HepG2 (cell line): ENCODE results near the gene TNFRSF13B. TPM values are rescaled to one million over a fixed set of nuclear protein-coding genes. Genes with fewer than 3 reads are reported as not detected.
"Not testable (repeated sequence)": the region's sequence is repeated elsewhere in the genome, so short reads cannot be mapped to it uniquely, and the experiment has no call there.

Experiments used
- ATAC-seq: fragments of 200-7000 bp; cut with Tn5 transposase; 3 replicates; pipeline ENCODE4 v1.9.1; 2020; ENCODE audit warnings: mild to moderate bottlenecking, moderate library complexity
- BruUV-seq: library from RNA; stranded (reverse); fragments of 400-500 nt; replicated peaks from 2 replicates; lab custom pipeline; 2021; lab: Mats Ljungman, UMichigan
- CTCF ChIA-PET: fragments of 300-600 bp; formaldehyde crosslinking; extraction: SDS; loops from one replicate; lab custom pipeline; 2021; ENCODE audit warnings: low total read pairs, inconsistent platforms, low intra/inter-chr PET ratio; lab: Yijun Ruan, JAX
- POLR2A ChIA-PET: fragments of 350-600 bp; sonication (Branson Sonifier 250); formaldehyde crosslinking; loops from one replicate; lab custom pipeline; 2020; ENCODE audit warnings: antibody characterized with exemption, inconsistent platforms; lab: Yijun Ruan, JAX
- DNase-seq: peaks from one replicate; pipeline ENCODE4 v3.0.0-alpha.2; 2015; ENCODE audit warnings: low spot score
- FAIRE-seq: peaks from 3 replicates; lab custom pipeline; 2011; peaks lifted over from hg19 to GRCh38; lab: Jason Lieb, UNC
- H2AFZ ChIP-seq: one replicate; pipeline ENCODE4 v1.6.1; 2011; ENCODE audit warnings: low read length, inconsistent platforms
- H3K27ac ChIP-seq: fragments of 300-600 bp; 3 replicates; pipeline ENCODE4 v1.8.0; 2011; ENCODE audit warnings: mixed run types, mild to moderate bottlenecking, mixed read lengths, low read length, inconsistent platforms; ENCODE audit not compliant: insufficient read depth; ENCODE audit errors: extremely low read length
- H3K27me3 ChIP-seq, 2 experiments: fragments of 200-600 bp in 1 of 2; 2 replicates in 1 of 2; 3 replicates in 1 of 2; pipeline versions ENCODE4 v1.6.0 to v1.8.0; 2011; ENCODE audit warnings: low read length in 2 of 2, mild to moderate bottlenecking in 2 of 2, moderate library complexity in 2 of 2, inconsistent platforms in 1 of 2; ENCODE audit not compliant: insufficient read depth in 2 of 2, control insufficient read depth in 1 of 2
- H3K36me3 ChIP-seq, 2 experiments: fragments of 200-600 bp in 1 of 2; replicated peaks in 1 of 2; 2 replicates in 1 of 2; 3 replicates in 1 of 2; pipeline versions ENCODE4 v1.5.1 to v1.8.0; 2011; ENCODE audit warnings: low read length in 2 of 2, inconsistent platforms in 1 of 2; ENCODE audit not compliant: insufficient read depth in 2 of 2, control insufficient read depth in 1 of 2
- H3K4me1 ChIP-seq: 2 replicates; pipeline ENCODE4 v1.5.1; 2012; ENCODE audit warnings: low read length, inconsistent platforms; ENCODE audit not compliant: insufficient read depth
- H3K4me2 ChIP-seq: 2 replicates; pipeline ENCODE4 v1.6.0; 2011; ENCODE audit warnings: low read depth, low read length, inconsistent platforms
- H3K4me3 ChIP-seq, 3 experiments: fragments of 200-600 bp in 1 of 3; sonication (generic), shearing (Covaris generic) in 1 of 3; replicated peaks in 1 of 3; 2 replicates each; pipeline ENCODE4 v1.5.1; 2011 to 2016; ENCODE audit warnings: low read length in 3 of 3, inconsistent platforms in 2 of 3, low read depth in 2 of 3, mild to moderate bottlenecking in 2 of 3, control low read depth in 1 of 3, mixed read lengths in 1 of 3; ENCODE audit not compliant: insufficient read depth in 1 of 3
- H3K79me2 ChIP-seq: one replicate; pipeline ENCODE4 v1.6.1; 2011; ENCODE audit warnings: low read length, inconsistent platforms; ENCODE audit not compliant: insufficient read depth
- H3K9ac ChIP-seq: 2 replicates; pipeline ENCODE4 v1.6.0; 2011; ENCODE audit warnings: mild to moderate bottlenecking, low read depth, low read length, inconsistent platforms; ENCODE audit not compliant: insufficient read depth
- H3K9me3 ChIP-seq: 2 replicates; pipeline ENCODE4 v1.5.1; 2012; ENCODE audit warnings: mild to moderate bottlenecking, low read length
- H4K20me1 ChIP-seq: 2 replicates; pipeline ENCODE4 v1.6.0; 2011; ENCODE audit warnings: inconsistent platforms, mild to moderate bottlenecking, low read length, moderate library complexity; ENCODE audit not compliant: insufficient read depth
- ATRX ChIP-seq: sonication (generic); formaldehyde crosslinking; IDR thresholded peaks from 2 replicates; pipeline ENCODE4 v1.4.0; 2020; ENCODE audit warnings: missing genetic modification reagents, borderline replicate concordance
- KDM3A ChIP-seq: IDR thresholded peaks from 2 replicates; pipeline ENCODE4 v1.6.1; 2018; ENCODE audit warnings: low read depth, missing compliant biosample characterization
- NFAT5 ChIP-seq: sonication (generic); formaldehyde crosslinking; IDR thresholded peaks from 2 replicates; pipeline ENCODE4 v1.4.0; 2020; ENCODE audit warnings: missing genetic modification reagents
- SMAD9 ChIP-seq: sonication (generic); formaldehyde crosslinking; IDR thresholded peaks from 2 replicates; pipeline ENCODE4 v1.5.1; 2020; ENCODE audit warnings: mild to moderate bottlenecking, missing genetic modification reagents
- ZNF761 ChIP-seq: sonication (generic); formaldehyde crosslinking; conservative IDR thresholded peaks from 2 replicates; pipeline ENCODE4 v1.4.0; 2020; ENCODE audit warnings: mild to moderate bottlenecking, missing genetic modification reagents
- whole genome bisulfite sequencing: methylation state at CpG from one replicate; pipeline ENCODE4 v1.1.6; 2017; ENCODE audit warnings: low lambda C conversion rate; 5-methylcytosine and 5-hydroxymethylcytosine counted together
- in situ Hi-C: cut with HindIII; loops from 2 replicates; pipeline ENCODE4 v1.10.0; 2017; ENCODE audit warnings: low pct_unique_long_range_greater_than_20kb; ENCODE audit not compliant: extremely low pct_ligation_motif_present
- intact Hi-C: fragments of 100-400 bp; cut with micrococcal nuclease; formaldehyde crosslinking; loops from one replicate; pipeline ENCODE4 v1.10.0; 2022; ENCODE audit not compliant: unreplicated experiment
- polyA plus RNA-seq, 8 experiments: library from polyadenylated mRNA; depleted of rRNA in 3 of 8; stranded (reverse) in 7 of 8; unstranded in 1 of 8; fragments of >200 nt; fragmentation: Illumina TruSeq in 4 of 8; extraction: Trizol in 4 of 8; gene quantifications; 2 replicates each; pipeline versions ENCODE4 v1.2.1 to v1.2.3, GENCODE V29; 2011 to 2016; ENCODE audit warnings: low read depth in 4 of 8, missing spikeins in 1 of 8, mixed read lengths in 1 of 8; ENCODE audit not compliant: insufficient read depth in 1 of 8
- total RNA-seq, 5 experiments: library from RNA; depleted of rRNA; stranded (reverse); fragments of >200 nt; fragmentation: Illumina TruSeq; extraction: Trizol; gene quantifications; 2 replicates each; pipeline ENCODE4 v1.2.3, GENCODE V29; 2016; ENCODE audit warnings: low read depth in 1 of 5
- TF ChIP-seq, protein P1 (sequence below): sonication (generic); formaldehyde crosslinking; IDR thresholded peaks from 2 replicates; pipeline ENCODE4 v1.4.0; 2020; ENCODE audit warnings: mild to moderate bottlenecking, low read depth, missing genetic modification reagents

TNFRSF13B gene
- total and polyA plus RNA-seq, 2 of the 13 experiments (the other 11 are each of a cell fraction or from before 2014, with no cell fraction given): not detected

DNA sequence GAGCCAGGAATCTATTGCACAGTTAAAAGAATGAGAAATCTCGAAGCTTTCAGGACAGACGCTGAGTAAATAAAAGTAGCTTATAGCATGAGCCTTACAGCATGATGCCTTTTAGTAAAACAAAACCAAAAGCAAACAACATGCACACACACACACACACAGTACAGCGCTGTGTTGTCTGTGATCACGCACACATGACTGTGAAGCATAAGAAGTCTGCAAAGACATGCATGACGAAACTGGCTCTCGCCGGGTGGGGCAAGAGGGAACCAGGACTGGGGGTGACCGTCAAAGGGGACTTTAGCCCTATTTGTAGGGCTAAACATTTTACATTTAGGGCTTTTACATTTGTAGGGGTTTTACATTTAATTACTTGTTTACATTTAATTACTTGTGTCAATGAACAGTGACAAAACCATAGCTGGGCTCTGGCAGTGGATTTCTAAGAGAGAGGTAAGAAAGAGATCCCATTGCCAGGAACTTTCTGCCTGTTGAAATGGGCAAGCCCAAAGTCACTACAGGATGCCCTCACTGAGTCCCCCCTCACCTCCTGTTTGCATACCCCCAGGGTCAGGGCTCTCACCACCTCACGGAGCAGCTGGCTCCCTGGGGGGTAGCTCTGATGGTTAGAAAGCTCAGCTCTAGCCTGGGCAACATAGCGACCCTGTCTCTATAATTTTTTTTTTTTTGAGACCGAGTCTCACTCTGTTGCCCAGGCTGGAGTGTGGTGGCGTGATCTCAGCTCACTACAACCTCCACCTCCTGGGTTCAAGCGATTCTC, 2.0 kb upstream of the TNFRSF13B start (continued):
- TF ChIP-seq NFAT5 (CRISPR knock-in tag) (no peak), ZNF761 (CRISPR knock-in tag) (no peak), ATRX (no peak), SMAD9 (CRISPR knock-in tag) (no peak), KDM3A (CRISPR knock-in tag) (no peak)
- TF ChIP-seq, protein P1, sequence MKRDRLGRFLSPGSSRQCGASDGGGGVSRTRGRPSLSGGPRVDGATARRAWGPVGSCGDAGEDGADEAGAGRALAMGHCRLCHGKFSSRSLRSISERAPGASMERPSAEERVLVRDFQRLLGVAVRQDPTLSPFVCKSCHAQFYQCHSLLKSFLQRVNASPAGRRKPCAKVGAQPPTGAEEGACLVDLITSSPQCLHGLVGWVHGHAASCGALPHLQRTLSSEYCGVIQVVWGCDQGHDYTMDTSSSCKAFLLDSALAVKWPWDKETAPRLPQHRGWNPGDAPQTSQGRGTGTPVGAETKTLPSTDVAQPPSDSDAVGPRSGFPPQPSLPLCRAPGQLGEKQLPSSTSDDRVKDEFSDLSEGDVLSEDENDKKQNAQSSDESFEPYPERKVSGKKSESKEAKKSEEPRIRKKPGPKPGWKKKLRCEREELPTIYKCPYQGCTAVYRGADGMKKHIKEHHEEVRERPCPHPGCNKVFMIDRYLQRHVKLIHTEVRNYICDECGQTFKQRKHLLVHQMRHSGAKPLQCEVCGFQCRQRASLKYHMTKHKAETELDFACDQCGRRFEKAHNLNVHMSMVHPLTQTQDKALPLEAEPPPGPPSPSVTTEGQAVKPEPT (CRISPR knock-in tag): no peak

DNA sequence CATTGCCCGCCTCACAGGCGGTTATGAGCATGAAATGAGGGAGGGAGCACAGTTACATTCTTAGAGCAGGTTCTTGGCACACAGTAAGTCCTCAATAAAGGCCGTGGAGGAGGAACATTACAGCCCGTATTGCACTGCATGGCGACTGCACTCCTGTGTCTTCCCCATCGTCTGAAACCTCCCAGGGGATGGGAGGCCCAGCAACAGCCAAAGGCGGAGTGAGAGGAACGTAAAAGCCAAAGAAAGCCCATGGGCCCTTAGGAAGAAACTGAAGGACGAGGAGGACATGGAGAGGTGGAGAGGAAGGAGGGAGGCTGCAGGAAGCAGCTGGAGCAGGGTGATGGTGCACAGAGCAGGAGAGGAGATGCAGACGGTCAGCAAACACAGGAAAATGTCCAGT, 1.1 kb upstream of the TNFRSF13B start:
- H3K9me3 ChIP-seq, H2AFZ ChIP-seq, DNase-seq, H3K36me3 ChIP-seq, H3K4me3 ChIP-seq, CTCF ChIA-PET, intact Hi-C loops, H4K20me1 ChIP-seq, H3K79me2 ChIP-seq, H3K9ac ChIP-seq, H3K4me2 ChIP-seq, H3K27ac ChIP-seq, POLR2A ChIA-PET, in situ Hi-C loops, H3K4me1 ChIP-seq, BruUV-seq, FAIRE-seq, ATAC-seq: not testable (repeated sequence)
- 36% methylated on average over 10 of the region's 10 CpGs for WGBS
- H3K27me3 ChIP-seq: peaks cover 5 to 47% of the 10 kb centered on the region in 2 experiments; a peak in 4 of 5 replicates
